Choroid plexus epithelial cell (primary cell): ENCODE measurements around the gene AFAP1.
A peak's percentile ranks its signal among the peaks of the same experiment; 100 is the strongest.

Experiments used
- DNase-seq: peaks from one replicate; pipeline ENCODE4 v3.0.0-alpha.2; 2010; ENCODE audit warnings: low read depth
- H3K4me3 ChIP-seq: 2 replicates; pipeline ENCODE4 v1.5.1; 2011; ENCODE audit warnings: low read depth, mild to moderate bottlenecking, control low read depth, low read length, moderate library complexity
- TF ChIP-seq, protein P1 (sequence below): conservative IDR thresholded peaks from 2 replicates; pipeline ENCODE4 v1.5.1; 2011; ENCODE audit warnings: low read depth, mild to moderate bottlenecking, control low read depth, inconsistent platforms, low read length, moderate library complexity

Gene AFAP1

DNA sequence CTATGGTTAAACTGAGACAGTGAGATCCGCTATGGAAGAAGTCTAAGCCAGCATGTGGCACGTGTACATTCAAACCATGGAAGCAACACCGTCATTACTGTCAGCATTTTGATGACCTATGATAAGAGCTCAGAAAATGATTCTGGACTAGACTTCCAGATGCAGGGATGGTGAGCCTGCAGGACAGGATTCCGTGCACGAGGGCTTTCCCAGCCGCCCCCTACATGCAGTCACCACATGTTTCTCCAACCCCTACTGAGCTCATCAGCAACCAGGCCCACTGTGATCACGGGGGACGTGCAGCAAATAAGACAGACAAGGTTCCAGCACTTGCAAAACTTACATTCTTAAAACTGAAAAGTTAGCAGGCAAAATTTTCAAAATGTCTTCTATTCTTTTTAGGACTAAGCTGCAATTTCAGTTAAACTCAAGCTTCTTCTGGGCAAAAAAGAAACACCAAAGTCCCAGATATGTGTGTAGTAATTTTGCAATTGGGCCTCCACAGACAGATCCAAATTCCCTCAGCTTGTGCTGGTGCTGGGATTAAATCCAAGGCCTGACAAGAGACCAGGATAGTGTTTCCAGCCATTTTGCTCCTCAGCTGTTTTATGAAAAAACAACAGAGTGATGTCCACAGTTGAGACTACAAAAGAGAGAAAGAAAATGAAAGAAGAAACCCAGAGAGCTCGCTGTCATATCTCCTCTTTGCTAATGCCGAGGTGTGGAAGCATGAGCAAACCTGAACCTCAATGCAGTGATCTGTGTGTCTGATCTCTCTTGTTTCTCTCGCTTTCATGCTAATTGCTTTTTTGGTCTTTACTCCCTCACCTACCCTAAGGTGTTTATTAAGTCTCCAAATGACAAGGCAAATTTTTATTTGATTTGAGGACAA, 118.2 kb downstream of the AFAP1 start:
- TF ChIP-seq, protein P1, sequence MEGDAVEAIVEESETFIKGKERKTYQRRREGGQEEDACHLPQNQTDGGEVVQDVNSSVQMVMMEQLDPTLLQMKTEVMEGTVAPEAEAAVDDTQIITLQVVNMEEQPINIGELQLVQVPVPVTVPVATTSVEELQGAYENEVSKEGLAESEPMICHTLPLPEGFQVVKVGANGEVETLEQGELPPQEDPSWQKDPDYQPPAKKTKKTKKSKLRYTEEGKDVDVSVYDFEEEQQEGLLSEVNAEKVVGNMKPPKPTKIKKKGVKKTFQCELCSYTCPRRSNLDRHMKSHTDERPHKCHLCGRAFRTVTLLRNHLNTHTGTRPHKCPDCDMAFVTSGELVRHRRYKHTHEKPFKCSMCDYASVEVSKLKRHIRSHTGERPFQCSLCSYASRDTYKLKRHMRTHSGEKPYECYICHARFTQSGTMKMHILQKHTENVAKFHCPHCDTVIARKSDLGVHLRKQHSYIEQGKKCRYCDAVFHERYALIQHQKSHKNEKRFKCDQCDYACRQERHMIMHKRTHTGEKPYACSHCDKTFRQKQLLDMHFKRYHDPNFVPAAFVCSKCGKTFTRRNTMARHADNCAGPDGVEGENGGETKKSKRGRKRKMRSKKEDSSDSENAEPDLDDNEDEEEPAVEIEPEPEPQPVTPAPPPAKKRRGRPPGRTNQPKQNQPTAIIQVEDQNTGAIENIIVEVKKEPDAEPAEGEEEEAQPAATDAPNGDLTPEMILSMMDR = no peak
- DNase-seq = peak; percentile 63
- no peak overlapping the region for H3K4me3 ChIP-seq

DNA sequence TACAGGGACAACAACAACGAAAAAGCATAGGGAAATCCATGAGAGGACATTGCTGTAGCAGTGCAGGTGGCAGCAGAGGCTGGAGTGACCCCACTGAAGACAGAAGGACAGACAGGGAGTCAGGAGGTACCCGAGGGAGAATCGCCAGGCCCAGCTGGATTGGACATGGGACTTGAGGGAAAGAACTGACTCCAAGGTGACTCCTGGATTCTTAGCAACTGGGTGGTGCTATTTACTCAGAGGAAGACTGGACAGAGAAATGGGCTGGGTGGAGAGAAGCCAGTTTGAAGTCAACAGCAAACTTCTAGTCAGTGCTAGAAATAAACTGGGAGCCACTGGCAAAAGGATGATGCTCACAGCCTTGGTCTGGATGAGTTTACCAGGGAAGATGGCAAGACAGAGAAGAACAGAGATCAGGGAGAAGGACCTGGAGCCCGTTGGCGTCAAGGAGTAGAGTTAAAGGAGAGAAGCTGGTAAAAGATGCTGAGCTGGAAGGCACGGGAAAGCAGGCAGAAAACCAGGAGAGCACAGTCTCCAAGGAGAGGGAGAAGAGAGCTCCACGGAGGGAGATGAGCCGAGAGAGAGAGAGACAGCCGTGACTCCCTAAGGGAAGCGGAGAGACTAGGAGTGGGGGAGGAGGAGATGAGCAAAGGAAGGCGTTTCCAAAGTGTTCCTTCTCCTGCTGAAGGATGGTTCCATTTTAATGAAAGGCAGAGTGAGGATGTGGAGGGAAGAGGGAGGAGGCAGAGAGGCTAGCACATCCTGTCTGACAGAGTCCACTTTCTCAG, 119.4 kb downstream of the AFAP1 start:
- TF ChIP-seq, protein P1 = no peak
- H3K4me3 ChIP-seq = no peak overlapping the region
- no peak for DNase-seq

DNA sequence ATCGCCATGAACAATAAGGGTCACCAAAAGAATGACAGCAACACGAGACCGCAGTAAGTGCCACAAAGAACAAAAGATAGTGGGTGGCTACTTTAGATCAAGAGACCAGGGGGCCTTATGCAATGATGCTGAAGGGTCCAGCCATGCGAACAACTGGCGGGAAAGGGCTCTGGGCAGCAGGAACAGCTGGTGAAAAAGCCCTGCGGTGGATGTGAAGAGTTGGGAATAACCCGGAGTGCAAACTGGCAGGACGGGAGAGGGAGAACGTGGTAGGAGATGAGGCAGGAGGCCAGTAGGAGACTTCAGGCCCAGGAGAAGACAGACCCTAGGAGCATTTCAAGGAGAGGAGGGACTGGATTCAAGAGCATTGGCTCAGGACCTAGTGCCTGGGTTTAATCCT, 120.2 kb downstream of the AFAP1 start:
- TF ChIP-seq, protein P1 = no peak
- no peak for DNase-seq
- H3K4me3 ChIP-seq = no peak overlapping the region

DNA sequence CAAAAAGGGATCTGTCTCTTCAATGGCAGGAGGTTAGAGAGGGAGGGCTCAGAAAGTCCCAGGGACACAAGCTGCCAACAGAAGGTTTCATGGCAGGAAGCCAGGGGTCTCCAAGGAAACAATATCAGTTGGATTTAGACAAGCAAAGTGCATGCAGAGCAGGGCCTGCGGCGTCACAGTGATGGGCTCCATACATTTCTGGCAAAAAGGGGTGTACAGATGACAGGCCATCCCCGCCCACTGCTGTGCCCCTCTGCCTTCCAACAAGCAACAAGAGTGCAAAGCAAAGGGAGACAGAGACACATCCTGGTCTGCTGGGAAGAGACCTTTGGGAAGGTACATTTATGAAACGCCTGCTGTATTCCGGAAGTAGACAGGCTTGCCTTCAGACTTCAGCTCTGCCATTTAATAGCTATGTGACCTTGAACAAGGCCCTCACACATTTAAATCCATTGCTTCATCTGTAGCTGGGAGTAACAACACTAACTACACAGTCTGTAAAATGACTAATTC, 121.2 kb downstream of the AFAP1 start:
- H3K4me3 ChIP-seq = no peak overlapping the region
- TF ChIP-seq, protein P1 = no peak
- DNase-seq = no peak

DNA sequence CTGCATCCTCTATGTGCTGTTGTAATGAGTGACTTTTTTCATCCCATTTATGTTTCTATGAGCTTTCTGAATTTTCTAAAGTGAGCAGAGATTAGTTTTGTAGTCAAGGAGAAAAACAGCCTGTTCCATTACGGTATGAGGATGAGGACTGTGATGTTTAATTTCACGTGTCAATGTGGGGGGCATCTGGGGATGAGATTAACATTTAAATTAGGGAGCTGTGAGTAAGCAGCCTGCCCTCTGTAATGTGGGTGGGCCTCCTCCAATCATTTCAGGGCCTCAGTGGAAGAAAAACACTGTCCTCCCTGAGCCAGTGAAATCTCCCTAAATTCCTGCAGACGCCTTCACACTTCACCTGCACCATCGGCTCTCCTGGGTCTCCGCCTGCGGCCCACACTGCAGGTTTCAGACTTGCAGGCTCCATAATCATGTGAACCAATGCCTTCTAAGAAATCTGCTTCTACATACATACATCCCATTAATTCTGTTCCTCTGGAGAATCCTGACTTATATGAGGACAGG, 121.7 kb downstream of the AFAP1 start:
- TF ChIP-seq, protein P1 = no peak
- no peak overlapping the region for H3K4me3 ChIP-seq
- no peak for DNase-seq

DNA sequence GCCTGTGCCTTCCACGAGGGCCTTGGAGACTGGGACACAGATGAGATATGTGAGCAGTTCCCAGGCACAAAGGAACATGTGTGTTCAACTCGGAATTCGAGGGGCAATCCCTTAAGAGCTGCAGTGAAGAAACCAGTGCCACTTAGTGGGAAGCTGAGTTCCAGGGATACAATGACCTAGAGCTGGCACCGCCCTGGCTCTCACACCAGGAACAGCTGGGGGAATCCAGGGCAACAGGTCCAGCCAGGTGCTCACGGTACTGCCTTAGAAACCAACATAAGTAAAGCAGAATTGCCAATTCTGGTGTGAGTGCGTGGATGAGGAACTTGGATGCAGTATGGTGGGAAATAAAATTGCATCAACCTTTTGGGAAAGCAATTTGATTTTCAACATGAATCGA, 122.9 kb downstream of the AFAP1 start:
- H3K4me3 ChIP-seq = no peak overlapping the region
- DNase-seq = no peak
- TF ChIP-seq, protein P1 = no peak
